Daoy (cell line): ENCODE measurements around the gene G6PC3. TPM values are rescaled to one million over a fixed set of nuclear protein-coding genes. Genes with fewer than 3 reads are reported as not detected.

Source experiments
- DNase-seq: peaks from one replicate; pipeline ENCODE4 v3.0.0-alpha.2; 2015; ENCODE audit warnings: low read depth
- total RNA-seq: library from RNA; depleted of rRNA; stranded (reverse); fragments of >200 nt; shearing (Covaris generic); gene quantifications from 2 replicates; pipeline ENCODE4 v1.2.3, GENCODE V29; 2014; rRNA removed

G6PC3 gene
- total RNA-seq, 1 experiment from 2014 or later = 22.6 TPM

- DNase-seq = no peak
These were observed 51.7 kb downstream of the G6PC3 start for GRCh38 chr17:44121997-44122815.

- DNase-seq = no peak
These were observed 52.4 kb downstream of the G6PC3 start for GRCh38 chr17:44122816-44123355.

- peak; percentile 94 for DNase-seq
These were observed 53.0 kb downstream of the G6PC3 start, which contains the start of gene HDAC5 for GRCh38 chr17:44123356-44124117. Gene HDAC5, minus strand, starts transcription at chr17:44123641. Its CDS starts 6,126 bp downstream, at chr17:44117515.

GRCh38 chr17:44124118-44124438 lies 53.5 kb downstream of the G6PC3 start:
- DNase-seq = no peak

Other genes with a start within 250 kb of the G6PC3 start
- 9.0 and 17.7 TPM in 2 replicates for gene MPP3, start 237.6 kb upstream of the G6PC3 start, total RNA-seq
- 0.51 TPM in 1 of 2 replicates, not detected in the other for gene CD300LG, start 223.6 kb upstream of the G6PC3 start, total RNA-seq
- 1.1 and 1.3 TPM in 2 replicates for gene MPP2, start 163.2 kb upstream of the G6PC3 start, total RNA-seq
- not detected in 2 replicates for gene PPY, start 128.3 kb upstream of the G6PC3 start, total RNA-seq
- gene PYY, start 116.8 kb upstream of the G6PC3 start, total RNA-seq = not detected in 2 replicates
- gene NAGS, start 66.1 kb upstream of the G6PC3 start, total RNA-seq = 0.09 and 1.1 TPM in 2 replicates
- gene TMEM101, start 55.8 kb upstream of the G6PC3 start, total RNA-seq = 27.9 and 31.9 TPM in 2 replicates
- gene LSM12, start 4.1 kb upstream of the G6PC3 start, total RNA-seq = 41.0 and 42.6 TPM in 2 replicates
- 24.0 and 33.1 TPM in 2 replicates for gene HDAC5, start 52.9 kb downstream of the G6PC3 start, total RNA-seq
- gene HROB, start 71.2 kb downstream of the G6PC3 start, total RNA-seq = 4.3 and 7.9 TPM in 2 replicates
- not detected in 2 replicates for gene ASB16, start 100.0 kb downstream of the G6PC3 start, total RNA-seq
- gene TMUB2, start 116.2 kb downstream of the G6PC3 start, total RNA-seq = 7.0 and 9.2 TPM in 2 replicates
- gene ATXN7L3, start 129.1 kb downstream of the G6PC3 start, total RNA-seq = 23.6 and 41.2 TPM in 2 replicates
- 57.9 and 74.4 TPM in 2 replicates for gene UBTF, start 148.9 kb downstream of the G6PC3 start, total RNA-seq
- not detected in 2 replicates for gene SLC4A1, start 197.4 kb downstream of the G6PC3 start, total RNA-seq
- gene RUNDC3A, start 237.9 kb downstream of the G6PC3 start, total RNA-seq = 0.69 TPM in 1 of 2 replicates, not detected in the other